Measurements from ENCODE around the gene PKDCC.

Gene PKDCC

DNA sequence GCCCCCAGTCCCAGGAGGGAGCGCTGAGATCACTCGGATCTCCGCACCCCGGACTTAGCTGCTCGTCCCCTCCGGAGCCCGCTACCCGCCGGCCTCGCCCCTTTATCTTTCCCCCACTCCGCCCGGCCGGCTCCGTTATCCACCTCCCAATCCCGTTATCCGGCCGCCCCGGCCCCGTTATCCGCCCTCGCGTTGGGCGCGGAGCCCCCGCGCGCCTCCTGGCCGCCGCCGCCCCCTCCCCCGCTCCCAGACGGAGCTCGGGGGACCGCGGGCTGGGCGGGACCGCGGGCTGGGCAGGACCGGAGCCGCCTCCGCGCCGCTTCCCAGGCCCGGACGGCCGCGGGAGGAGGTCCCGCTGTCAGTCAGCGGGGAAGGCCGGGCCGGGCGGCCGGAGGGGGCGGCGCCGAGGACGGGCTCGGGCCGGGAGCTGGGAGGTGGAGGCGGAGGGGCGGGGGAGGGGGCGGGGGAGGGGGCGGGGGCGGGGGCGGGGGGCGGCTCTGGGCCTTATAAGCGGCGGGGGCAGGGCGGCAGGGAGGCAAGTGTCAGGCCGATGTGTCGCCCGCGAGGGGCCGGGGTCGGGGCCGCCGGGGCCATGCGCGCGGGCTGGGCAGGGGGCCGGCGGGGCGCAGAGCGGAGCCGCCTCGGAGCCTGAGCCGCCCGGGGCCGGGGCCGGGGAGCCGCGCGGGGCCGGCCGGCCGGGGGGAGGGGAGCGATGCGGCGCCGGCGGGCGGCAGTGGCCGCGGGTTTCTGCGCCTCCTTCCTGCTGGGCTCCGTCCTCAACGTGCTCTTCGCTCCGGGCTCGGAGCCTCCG, at the start of gene PKDCC:
TSS of gene PKDCC (plus strand) at position 534 of the 811 bp plus-strand sequence. CDS start at position 713, 179 bp downstream.
- DNase-seq (ENCODE audit: low spot score) = peak; percentile 9

GRCh38 chr2:41998186-41999127, 49.4 kb upstream of the PKDCC start:
- DNase-seq (ENCODE audit: low spot score) = no peak

DNA sequence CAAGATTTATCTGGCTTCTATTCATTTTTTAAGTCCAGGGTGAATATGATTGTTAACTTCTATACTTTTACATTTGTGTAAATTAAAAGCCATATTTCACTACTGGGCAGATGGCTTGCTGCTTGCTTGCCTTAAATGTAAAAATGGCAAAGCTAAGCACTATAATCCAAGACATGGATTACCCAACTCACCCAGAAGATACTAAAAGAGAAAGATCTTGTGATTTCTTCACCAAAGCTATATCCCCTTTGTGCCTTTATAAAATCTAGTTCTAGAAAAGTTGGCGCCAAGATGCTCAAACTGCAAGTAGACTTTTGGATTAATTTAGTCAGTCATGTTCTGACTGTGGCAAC, 48.7 kb upstream of the PKDCC start:
- DNase-seq (ENCODE audit: low spot score) = no peak

- DNase-seq (ENCODE audit: low spot score) = no peak
Observed at GRCh38 chr2:41999592-42000281, 48.1 kb upstream of the PKDCC start.

GRCh38 chr2:42001711-42002201, 46.1 kb upstream of the PKDCC start:
- no peak for DNase-seq (ENCODE audit: low spot score)

GRCh38 chr2:42007551-42007950, 40.3 kb upstream of the PKDCC start:
- DNase-seq (ENCODE audit: low spot score) = no peak

DNA sequence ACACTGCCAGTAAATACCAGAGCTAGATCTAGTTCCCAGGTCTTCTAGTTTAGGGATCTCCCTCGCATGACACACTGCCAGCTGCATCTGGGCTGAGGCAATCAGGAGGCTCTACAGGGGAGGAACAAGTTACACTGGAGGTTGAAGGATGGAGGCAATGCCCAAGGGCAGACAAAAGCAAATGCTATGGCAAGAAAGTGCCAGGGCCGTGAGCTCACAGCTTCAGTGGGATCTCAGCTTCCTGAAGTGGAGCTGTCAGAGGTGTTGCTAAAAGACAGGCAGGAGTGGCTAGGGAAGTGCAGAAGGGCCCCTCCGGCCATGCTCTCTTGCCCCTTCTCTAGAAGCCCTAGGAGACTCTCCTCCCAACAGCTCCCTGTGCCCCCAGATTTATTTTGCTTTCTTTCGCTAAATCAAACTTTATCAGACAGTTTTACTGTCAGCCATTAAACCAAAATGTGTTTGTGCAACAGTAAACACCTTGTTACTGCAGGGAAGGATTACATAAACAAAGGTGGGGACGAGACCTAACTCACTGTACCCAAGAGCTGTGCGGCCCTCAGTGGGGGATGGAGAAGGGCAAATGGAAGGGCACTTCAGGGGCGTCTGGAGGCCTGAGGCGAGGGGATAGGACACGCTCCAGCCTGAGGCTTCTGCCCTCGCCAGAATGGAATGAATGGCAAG, 39.4 kb upstream of the PKDCC start:
- DNase-seq (ENCODE audit: low spot score) = no peak

DNA sequence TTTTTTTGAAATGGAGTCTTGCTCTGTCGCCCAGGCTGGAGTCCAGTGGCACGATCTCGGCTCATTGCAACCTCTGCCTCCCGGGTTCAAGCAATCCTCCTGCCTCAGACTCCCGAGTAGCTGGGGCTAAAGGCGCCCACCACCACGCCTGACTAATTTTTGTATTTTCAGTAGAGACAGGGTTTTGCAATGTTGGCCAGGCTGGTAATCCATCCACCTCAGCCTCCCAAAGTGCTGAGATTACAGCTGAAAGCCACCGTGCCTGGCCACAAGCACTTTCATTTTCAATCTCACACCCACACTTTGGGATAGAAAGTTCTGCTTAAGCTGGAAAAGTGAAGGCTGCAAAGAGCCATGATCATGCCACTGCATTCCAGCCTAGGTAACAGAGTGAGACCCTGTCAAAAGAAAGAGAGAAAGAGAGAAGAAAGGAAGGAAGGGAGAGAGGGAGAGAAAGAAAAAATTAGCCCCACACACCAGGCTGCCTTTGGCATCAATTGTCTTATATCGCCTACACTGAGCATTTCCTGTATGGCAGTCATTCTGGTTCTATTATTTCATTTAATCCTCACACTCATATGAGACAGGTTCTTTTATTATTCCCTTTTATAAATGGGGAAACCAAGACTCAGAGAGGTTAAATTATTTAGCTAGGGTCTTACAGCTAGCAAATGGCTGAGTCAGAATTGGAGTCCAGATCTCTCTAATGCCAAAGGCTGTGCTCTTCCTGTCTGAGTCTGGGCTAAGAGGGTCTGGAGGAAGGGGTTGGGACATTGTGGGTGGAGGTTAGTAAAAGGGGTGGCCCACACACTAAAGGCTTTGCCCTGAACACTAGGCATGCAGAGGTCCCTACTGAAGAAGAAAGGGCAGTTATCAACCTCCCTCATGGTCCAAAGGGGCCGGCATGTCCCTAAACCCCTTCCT, 37.9 kb upstream of the PKDCC start:
- no peak for DNase-seq (ENCODE audit: low spot score)

DNA sequence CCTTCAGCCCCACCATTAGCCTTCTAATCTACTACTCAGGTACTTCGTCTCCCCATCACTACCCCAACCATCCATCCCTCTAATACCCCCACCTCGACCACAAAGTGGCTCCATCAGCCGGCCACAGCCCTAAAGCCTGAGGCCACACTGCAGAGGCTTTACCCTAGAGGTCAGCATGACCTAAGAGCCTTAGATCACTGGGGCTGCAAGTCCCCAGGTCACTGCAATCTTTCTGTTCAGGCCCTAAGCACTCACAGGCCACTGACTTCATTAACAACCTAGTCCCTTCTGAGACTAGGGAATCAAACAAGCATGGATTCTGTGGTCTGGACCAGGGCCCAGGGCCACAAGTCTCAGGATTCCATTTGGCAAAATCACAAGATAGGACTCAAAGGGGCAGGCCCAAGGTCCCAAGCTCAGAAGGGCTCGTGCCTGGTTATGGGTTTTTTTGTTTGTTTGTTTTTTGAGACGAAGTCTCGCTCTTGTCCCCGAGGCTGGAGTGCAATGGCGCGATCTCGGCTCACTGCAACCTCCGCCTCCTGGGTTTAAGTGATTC, 37.0 kb upstream of the PKDCC start:
- DNase-seq (ENCODE audit: low spot score) = no peak

DNA sequence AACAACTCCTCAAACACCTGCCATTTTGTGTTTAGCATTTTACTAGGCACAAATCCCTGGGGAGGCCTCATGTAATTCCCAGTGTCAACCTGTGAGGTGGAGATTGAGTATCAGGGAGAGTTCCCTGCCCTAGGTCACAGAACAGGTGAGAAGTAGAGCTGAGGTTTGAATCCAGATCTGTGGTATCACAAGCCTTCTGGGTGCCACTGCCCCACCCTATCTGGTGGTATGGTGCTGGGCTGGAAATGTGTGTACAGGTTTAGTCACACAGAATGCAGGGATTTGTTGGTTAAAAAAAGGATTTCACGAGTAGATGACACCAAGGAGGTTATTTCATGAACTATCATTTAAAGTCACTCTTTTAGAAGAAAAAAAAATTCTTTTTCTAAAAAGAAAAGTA, 35.7 kb upstream of the PKDCC start:
- DNase-seq (ENCODE audit: low spot score) = no peak

DNA sequence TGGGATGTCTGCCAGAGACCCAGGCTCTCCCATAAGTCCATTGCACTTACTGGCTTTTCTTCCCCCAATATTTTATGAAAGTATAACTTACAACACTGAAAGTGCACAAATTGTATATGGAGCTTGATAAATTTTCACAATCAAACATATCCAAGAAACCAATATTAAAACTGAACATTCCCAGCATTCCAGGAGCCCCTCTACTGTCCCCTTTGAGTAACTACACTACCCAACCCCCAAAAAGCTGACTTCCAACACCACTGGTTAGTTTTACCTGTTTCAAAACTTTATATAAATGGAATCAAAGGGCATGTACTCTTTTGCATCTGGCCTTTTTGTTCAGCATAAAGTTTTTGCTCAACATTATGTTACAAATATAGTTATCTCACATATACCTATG, 35.2 kb upstream of the PKDCC start:
- DNase-seq (ENCODE audit: low spot score) = no peak

GRCh38 chr2:42013409-42013808, 34.4 kb upstream of the PKDCC start:
- no peak for DNase-seq (ENCODE audit: low spot score)

GRCh38 chr2:42021464-42021863, 26.4 kb upstream of the PKDCC start:
- DNase-seq (ENCODE audit: low spot score) = no peak

- DNase-seq (ENCODE audit: low spot score) = no peak
Observed at GRCh38 chr2:42025151-42025582, 22.7 kb upstream of the PKDCC start.

GRCh38 chr2:42026272-42026671, 21.5 kb upstream of the PKDCC start:
- DNase-seq (ENCODE audit: low spot score) = no peak

- DNase-seq (ENCODE audit: low spot score) = no peak
Observed at GRCh38 chr2:42028571-42029148, 19.2 kb upstream of the PKDCC start.

GRCh38 chr2:42029171-42029570, 18.6 kb upstream of the PKDCC start:
- no peak for DNase-seq (ENCODE audit: low spot score)

- DNase-seq (ENCODE audit: low spot score) = no peak
Observed at GRCh38 chr2:42029639-42030199, 18.1 kb upstream of the PKDCC start.

- no peak for DNase-seq (ENCODE audit: low spot score)
Observed at GRCh38 chr2:42030200-42030759, 17.5 kb upstream of the PKDCC start.

Measured in CD4-positive, alpha-beta T cell treated with Interleukin-2 at 100 ng/mL for 4 hours (primary cell).